Esophagus muscularis mucosa (tissue), 4 donors: ENCODE measurements around the gene SLC37A1.

ENCODE experiments used
- EP300 ChIP-seq: sonication (generic); formaldehyde crosslinking; IDR thresholded peaks from one replicate; pipeline ENCODE4 v1.6.1; 2017; ENCODE audit warnings: antibody characterized with exemption
- POLR2A ChIP-seq: fragments of 450-650 bp; IDR thresholded peaks from one replicate; pipeline ENCODE4 v1.6.1; 2017; ENCODE audit warnings: antibody characterized with exemption, moderate library complexity, mild to moderate bottlenecking, low read depth
- POLR2AphosphoS5 ChIP-seq, 2 donors: sonication (generic); formaldehyde crosslinking; IDR thresholded peaks; one replicate each; pipeline ENCODE4 v1.6.1; 2017; ENCODE audit warnings: antibody characterized with exemption in 2 of 2
- TF ChIP-seq, protein P1 (sequence below), 3 experiments: fragments of 200-600 bp in 2 of 3; fragments of 450-650 bp in 1 of 3; sonication (generic) in 2 of 3; IDR thresholded peaks; one replicate each; pipeline ENCODE4 v1.5.1; 2017 to 2019; ENCODE audit warnings: antibody characterized with exemption in 3 of 3, mild to moderate bottlenecking in 2 of 3, moderate library complexity in 1 of 3

- TF ChIP-seq, protein P1, sequence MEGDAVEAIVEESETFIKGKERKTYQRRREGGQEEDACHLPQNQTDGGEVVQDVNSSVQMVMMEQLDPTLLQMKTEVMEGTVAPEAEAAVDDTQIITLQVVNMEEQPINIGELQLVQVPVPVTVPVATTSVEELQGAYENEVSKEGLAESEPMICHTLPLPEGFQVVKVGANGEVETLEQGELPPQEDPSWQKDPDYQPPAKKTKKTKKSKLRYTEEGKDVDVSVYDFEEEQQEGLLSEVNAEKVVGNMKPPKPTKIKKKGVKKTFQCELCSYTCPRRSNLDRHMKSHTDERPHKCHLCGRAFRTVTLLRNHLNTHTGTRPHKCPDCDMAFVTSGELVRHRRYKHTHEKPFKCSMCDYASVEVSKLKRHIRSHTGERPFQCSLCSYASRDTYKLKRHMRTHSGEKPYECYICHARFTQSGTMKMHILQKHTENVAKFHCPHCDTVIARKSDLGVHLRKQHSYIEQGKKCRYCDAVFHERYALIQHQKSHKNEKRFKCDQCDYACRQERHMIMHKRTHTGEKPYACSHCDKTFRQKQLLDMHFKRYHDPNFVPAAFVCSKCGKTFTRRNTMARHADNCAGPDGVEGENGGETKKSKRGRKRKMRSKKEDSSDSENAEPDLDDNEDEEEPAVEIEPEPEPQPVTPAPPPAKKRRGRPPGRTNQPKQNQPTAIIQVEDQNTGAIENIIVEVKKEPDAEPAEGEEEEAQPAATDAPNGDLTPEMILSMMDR (IDR thresholded peaks at IDR 0.05): no peak
- TF ChIP-seq POLR2AphosphoS5 (IDR thresholded peaks at IDR 0.05) (no peak), POLR2A (no peak), EP300 (no peak)
Observed at GRCh38 chr21:42618707-42619102, 105.1 kb downstream of the SLC37A1 start.
